NCI-H1436 treated with DMSO at 0.1 percent for 48 hours (cell line): ENCODE results near the gene TACC2.

Experiments used
- DNase-seq: peaks from one replicate; lab custom pipeline; 2025; lab: John Stamatoyannopoulos, UW

TACC2 gene

DNA sequence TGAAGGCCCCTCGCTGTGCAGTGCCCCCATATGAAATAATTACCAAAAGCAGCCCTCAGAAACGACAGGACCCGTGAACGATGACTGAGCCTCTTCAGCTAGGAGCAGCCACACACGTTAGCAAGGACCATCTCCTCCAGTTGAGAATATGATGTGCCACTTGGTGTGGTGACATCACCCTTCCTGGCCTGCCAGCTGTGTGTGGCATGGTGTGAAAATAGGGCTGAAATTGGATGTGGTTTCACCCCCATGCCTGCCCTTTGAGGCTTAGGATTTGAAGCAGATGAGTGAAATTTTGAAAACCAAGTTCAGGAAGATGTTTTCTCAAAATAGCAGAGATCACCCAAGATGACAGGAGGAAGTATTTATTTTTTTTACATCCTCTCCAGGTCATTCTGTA lies 233.0 kb downstream of the TACC2 start:
- DNase-seq: no peak

DNA sequence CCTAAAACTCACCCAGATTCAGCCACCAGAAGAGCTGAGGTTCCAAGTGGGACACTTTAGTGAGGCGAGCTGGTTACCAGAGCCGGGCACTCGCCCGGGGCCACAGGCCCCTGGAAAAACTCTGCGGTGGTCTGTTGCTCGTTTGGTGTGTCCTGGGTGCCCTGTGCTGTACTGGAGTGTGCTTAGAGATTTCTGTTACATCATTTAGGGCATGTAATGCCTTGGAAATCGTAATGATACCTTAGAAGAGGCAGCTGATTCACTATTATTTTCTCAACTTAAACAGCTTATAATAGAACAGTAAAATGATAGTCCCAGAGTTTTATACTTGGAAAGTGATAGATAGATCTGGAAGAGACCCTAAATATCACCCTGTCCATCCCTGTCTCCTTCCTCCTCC lies 233.7 kb downstream of the TACC2 start:
- no peak for DNase-seq

DNA sequence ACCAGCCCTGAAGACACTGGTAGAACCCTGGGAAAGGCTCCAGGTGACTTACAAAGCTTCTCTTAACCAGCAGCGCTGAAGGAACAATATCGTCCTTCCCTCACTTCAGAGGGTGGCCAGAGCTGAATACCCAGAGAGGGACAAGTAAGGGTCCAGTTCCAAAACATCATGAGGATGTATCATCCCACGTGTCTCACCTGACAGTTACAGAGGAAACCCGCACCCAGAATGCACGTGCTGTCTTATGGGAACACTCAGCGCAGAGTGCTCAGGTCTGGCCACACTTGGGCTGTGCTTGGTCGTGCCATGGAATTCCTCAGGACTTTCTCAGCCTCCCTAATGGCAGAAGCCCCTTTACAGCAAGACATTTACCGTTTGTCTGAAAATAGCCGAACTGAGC lies 235.2 kb downstream of the TACC2 start:
- no peak for DNase-seq

DNA sequence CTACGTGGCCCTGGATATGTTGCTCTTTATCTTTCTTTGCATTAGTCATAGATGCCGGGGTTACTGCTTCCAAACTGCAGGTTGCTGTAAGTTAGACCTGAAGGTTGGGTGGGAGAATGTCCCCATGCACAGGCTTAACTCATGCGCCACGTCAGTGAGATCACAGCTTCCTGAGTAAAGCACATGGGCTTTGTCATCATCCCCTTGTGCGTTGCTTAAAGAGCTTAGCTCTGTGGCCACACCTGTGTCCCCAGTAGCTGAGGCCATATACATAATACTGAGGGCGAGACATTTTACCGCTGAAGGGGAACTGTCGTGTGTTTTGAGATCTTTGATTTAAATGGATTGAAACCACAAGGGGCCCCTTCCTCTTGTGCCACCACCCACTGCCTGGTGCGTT lies 236.4 kb downstream of the TACC2 start:
- no peak for DNase-seq

DNA sequence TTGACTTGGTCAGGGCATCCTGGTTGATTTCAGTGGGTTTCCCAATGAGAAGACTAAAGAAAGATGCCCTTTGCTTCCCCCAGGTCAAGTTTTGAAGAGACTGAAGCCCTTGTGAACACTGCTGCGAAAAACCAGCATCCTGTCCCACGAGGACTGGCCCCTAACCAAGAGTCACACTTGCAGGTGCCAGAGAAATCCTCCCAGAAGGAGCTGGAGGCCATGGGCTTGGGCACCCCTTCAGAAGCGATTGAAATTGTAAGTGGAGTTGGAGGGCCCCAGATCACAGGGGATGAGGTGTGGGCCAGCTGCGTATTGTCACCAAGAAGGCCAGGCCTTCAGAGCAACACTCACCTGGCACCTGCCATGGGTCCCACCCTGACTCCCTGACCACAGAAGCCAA lies 238.8 kb downstream of the TACC2 start:
- DNase-seq: no peak

DNA sequence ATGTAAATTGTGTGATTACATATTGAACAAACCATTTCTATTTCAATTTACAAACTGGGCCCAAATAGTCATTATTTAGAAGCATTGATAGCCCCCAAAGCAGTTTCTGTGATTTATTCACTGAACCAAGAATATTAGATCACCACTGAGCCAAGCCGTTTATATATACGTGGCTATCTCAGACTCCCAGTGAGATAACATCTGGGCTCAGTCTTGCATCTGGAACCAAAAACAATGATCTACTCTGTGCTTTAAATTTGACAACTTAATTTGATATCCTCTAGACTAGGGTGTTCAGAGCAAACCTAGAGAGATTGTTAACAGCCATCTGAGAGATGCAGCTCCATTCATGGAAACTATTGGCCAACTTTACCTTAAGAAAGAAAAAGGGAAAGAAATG lies 240.7 kb downstream of the TACC2 start:
- no peak for DNase-seq

DNA sequence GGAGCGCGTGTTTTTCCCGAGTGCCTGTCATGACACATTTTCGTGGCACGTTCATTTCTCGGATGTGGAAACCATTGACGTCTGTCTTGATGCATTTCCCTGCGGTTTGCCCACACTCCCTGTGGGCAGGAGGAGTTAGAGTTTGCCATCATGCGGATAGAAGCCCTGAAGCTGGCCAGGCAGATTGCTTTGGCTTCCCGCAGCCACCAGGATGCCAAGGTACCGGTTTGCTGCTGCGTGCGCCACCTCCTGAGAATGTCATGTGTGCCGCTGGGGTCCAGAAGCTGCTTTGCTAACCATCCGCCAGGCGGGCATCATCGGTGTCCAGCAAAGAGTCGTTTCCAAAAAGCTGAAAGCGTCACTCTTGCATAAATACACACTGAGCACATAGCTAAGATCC lies 241.3 kb downstream of the TACC2 start:
- DNase-seq: no peak

DNA sequence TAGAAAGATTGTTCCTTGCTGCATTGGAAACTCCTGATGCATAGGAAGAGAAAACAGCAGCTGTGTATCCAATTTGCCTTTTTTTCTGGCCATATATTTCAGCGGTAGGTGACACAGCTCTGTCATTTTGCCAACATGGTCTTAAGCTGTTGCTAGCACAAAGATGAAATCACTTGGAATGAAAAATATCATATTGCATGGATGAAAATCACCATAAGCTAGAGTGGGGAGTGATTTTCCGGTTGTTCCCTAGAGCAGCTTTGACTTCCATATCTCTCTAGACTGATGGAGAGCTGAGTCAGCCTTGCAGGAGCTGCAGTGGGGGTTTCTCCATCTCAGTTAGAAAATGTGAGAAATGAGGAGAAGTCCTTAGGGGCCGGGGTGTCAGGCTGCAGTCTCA lies 243.8 kb downstream of the TACC2 start:
- no peak for DNase-seq

DNA sequence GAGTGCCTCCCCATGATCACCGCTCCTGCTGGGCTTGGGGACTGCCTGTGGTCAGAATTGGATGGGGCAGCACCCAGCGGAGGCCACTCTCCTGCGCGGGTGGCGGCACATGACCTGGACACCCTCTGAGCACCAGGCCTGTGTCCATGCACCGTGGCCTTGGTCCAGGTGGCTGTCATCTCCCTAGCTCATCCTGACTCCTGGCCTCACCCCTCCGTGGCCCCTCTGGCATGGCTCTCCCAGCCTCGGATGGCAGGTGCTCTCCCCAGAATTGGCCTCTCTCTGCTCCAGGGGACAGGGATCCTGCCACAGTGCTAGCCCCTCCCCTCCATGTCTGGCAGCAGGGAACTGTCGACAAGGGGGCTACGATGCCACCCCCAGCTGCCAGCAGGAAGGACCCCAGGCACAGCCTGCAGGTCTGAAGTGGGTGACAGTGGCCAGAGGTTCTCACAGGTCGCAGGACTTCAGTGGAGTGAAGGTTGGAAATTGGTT lies 244.9 kb downstream of the TACC2 start:
- no peak for DNase-seq

DNA sequence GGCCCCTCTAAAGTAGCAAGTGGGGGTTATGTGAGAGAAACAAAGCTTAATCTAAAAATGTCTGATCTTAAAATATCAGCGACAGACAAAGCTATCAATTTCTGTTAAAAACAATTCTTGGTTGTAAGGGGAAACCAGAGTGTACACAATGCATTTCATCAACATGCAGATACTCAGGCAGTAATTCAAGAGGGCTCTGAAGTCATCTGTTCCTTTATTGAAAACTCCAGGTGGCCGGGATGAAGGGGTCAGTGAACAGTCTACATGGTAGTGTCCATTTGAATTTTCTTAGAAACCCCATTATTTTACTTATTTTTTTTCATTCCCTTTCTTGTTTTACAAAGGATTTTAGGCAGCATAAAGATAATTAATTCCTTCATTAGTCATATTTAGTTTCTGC lies 245.5 kb downstream of the TACC2 start:
- no peak for DNase-seq

DNA sequence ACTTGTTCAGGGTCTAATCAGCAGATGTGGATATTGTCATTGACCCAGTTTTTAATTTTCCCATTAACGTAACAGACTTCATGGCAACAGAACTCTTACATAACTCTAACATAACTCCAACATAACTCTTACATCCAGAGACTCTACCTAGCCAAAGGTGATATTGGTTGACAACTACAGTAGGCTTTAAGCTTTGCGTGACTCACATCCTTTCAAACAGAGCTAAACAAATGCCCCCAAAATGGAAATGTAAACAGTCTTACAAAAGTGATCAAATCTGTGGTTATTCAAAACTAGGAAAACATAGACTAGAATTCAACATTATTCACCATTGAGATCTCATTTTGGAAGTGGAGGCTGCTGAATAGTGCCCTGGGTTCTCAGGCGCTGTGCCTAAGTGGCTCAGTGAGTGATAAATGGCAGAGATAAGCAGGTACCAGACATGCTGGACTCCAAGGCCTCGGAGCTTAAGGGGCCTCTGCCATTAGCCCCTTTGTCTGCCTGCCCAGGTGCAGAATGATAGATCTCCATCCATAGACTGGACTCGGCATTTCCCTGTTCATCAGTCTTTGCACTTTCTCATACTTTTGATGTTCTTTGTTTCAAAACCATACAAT lies 247.8 kb downstream of the TACC2 start:
- peak; percentile 19 for DNase-seq

DNA sequence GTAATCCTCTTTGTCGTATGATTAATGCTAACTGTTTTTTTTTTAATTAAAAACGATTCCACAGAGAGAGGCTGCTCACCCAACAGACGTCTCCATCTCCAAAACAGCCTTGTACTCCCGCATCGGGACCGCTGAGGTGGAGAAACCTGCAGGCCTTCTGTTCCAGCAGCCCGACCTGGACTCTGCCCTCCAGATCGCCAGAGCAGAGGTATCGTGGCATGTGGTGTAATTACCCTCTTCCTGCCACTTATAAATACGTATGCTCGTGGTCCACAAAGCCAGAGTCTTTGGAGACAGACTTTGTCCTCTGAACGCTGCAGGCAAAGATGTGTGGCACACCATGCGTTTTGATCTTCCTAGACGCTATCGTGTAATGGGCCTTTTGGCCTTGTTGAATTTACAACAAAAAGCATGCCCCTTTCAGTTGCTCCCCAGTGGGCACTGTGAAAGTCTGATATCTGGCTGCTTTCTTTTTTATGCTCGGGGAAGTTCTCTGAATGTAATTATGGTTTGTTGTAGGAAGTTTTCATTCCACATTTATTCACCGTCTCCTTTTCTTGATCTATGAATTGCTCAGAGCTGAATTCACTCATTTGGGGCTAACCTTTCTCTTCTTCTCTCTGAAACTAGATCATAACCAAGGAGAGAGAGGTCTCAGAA lies 248.5 kb downstream of the TACC2 start:
- no peak for DNase-seq

DNA sequence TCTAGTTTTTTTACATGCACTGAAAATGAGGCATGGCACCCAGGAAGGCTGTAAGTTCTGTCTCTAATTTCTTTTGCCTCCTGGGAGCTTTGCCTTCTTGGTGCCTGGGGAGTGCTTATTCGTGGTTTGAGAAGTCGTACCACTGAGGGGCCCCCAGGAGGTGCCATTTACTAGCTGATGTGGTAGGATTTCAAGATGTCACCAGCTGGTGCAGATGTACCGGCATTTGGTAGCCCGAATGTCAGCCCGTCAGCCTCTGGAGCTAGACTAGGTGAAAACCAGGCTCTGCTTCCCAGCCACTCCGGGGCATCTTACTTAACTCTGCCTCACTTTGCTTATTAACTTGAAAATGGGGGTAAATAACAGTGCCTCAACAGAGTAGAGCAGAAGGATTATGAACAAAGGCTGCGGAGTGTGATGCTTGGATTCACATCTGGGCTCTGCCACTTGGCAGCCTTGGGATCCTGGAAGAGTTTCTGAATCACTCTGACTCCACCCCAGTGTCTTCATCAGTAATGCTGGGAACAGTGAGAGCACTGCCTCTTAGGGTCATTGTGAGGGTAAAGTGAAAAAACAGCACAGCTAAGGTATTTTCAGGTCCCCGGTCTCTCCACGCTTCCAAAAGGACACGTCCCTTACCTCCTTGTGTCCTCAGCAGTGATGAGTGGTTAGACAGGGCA lies 250.8 kb downstream of the TACC2 start:
- no peak for DNase-seq

DNA sequence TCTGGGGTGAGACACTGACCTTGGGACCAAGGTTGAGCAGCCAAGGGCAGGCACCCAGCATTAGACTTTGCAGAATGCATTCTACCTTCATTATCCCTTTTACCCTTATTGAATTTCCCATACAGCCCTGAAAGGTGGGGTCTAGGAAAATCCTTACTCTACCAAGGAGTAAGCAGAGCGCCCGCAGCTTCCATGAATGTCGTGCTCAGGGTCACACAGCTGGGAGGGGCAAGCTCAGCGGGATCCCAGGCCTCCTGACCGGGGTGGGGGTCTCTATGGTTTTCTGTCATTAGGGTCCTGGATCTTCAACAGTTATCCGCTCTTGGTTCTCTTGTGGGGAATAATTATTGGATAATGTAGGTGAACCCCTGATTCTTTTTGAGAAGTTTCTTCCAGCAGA lies 251.4 kb downstream of the TACC2 start:
- DNase-seq: no peak

DNA sequence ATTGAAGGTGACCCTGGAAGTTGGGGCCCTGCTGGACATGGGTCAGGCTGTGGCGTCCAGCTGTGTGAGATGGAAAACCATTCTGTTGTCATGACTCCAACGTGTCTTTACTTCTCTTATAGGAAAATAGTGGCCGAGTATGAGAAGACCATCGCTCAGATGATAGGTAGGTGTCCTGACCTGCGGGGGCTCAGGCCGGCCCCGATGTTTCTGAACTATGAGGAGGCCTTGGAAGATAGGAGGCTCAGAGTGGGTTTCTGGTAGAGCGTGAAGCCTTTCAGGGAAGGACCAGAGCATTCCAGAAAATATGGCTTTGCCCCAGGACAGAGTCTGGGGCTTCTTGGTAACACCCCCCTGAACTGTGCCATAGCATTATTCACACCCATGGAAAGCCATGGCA lies 252.9 kb downstream of the TACC2 start:
- no peak for DNase-seq

DNA sequence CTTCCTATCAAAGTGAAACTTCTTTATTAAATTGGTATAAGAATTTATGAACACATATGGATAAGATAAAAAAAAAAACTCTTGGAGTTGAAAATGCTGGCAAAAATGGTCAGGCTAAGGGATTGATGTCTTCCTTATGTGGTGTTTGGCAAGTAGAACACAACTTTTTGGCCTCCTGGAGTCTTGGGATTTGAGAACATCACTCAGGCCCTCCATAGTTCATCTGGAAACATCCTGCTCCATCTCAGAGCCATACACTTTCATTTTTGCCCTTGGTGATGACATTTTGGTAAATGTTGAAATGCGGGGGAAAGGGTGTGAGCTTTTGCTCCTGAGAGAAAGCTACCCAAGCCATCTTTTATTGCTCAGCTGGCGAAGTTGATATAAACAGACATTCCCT lies 254.6 kb downstream of the TACC2 start:
- no peak for DNase-seq

DNA sequence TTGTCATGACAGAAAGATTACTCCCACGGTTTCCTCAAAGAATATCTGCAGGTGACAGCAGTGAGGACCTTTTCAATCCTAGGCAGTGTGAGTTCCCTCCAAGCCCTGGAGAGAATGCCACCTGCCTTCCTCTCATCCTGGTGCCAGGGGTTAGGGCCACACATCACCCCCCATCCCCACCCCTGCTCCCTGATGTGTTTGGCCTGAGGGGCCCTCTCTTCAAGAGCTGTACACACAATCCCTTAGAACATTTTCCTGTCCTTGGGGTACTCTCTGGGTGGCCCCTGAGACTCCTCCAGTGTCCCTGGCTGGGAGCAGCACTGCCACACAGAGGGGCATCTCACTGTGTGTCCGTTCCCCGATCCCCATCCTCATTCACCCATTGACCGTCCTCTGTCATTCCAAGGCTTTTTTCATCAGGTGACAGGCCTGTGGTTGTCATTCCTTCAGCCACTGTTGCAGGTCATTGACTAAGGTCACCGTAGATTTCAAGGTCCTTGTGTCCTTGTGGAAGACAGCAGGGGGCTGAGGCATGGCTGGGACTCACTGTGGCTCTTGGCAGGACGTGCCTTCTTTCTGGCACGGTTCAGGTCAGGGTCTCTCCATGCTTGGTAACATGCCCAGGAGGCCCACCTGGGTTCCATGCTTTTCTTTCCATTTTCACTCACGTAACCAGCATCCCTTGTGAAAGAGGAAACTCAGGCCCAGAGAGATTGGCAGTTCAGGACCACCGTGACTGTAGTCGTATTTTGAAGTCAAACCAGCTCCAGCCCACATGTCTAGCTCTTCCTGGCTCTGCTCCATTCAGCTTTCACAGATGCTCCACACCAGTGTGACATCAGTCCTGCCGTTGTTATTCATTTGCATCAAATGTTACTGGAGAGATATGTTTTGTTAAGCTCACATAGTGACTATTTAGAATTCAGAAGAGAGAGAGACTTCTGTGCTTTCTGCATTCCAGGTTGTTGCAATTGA lies 255.3 kb downstream of the TACC2 start:
- peak; percentile 48 for DNase-seq

DNA sequence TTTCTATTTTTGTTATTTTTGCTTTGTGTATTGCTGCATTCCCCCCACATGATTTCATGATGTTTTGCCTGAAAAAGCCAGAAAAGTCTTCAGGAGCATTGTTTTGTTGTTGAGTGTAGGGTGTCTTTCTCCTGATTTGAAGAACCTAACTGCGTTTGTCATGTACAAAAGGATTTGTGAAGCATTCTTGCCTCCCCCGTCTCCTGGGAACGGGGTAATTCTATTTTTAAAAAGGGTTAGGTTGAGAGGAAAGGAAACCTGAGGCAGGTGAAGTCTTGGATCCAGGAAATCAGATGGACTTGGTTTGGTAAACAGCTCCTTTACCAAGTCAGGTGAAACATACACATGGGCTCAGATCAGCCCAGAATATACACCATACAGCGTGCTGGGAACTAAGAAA lies 256.2 kb downstream of the TACC2 start:
- peak; percentile 88 for DNase-seq

DNA sequence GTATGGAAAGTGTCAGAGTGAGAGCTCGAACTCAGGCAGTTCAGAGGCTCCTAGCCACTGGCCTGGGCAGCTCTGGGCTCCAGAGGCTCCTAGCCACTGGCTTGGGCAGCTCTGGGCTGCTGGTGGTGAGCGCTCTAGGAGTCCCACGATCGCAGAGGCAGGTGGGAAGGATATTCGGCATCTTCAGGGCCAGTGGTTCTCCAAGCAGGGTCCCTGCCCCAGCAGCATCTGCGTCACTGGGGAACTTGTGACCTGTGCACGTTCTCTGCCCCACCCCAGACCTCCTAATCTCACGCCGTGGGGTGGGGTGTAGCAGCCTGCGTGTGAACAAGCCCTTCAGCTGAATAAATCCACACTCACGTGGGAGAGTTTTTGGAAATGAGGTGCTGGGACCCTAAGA lies 256.9 kb downstream of the TACC2 start:
- no peak for DNase-seq

DNA sequence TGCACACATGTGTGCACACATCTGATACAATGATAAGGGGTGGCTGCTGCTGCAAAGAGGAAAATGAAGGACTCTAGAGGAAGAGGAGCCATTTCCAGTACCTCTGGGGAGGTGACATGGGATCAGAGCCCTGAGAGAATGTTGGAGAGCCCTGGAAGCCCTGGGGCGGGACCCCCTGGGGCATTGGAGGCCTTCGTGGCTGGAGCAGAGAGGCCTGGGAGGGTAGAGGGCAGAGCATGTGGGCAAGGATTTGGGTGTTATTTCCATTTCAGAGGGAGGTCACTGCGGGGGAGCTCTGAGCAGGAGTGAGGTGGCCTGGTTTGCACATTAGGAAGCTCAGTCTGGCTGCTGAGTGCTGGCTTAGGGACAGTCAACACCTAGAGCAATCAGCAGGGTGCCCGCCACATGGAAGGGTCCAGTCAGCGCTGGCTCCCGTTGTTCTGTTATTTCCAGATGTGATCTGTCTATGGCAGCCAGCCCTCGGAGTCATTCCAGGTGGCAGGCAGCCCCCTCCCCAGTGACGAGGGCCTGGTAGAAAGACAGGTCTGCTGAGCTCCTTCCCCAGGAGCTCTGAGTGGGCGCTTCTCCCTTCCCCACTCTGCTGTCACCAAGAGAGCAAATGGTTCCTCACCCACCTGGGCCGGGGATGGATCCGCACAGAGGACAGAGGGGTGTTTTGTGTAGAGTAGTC lies 258.0 kb downstream of the TACC2 start:
- DNase-seq: no peak
